Measurements from ENCODE around the gene SLC2A13.

Gene SLC2A13

DNA sequence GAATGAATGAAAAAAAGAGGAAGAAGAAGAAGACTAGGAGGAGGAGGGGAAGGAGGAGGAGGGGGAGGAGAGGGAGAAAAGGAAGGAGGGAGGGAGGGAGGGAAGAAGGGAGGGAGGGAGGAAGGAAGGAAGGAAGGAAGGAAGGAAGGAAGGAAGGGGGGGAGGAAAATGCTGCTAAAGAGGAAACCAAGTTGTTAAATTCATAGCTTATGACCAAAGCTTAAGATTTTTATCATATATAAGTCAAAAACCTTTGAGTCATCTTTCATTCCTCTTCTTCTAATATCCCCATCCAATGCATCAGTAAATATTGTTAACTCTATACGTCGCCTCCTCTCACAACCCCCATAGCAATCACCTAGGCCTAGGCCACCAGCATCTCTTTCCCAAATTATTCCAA lies 117.3 kb downstream of the SLC2A13 start:
- Histone ChIP-seq H4K12ac (ENCODE audit: low read depth, low read length) (no peak overlapping the region), H2AK5ac (ENCODE audit: low read length) (no peak overlapping the region), H3K4me3 (ENCODE audit: low read depth, low read length) (no peak overlapping the region), H4K8ac (ENCODE audit: low read depth, low read length) (no peak overlapping the region), H3K18ac (ENCODE audit: low read length) (no peak overlapping the region), H2AFZ (ENCODE audit: insufficient read depth, low read length, poor library complexity) (no peak overlapping the region), H4K91ac (ENCODE audit: low read depth, low read length) (no peak overlapping the region), H3K4me1 (ENCODE audit: control insufficient read depth in 1 of 2, insufficient read depth in 2 of 2, low read length in 2 of 2) (no peaks in the 10 kb centered on the region), H3K9me3 (ENCODE audit: insufficient read depth, low read depth, low read length) (no peaks in the 10 kb centered on the region), H3K79me1 (ENCODE audit: low read length) (no peaks in the 10 kb centered on the region), H3K79me2 (ENCODE audit: control insufficient read depth, insufficient read depth, low read length, poor library complexity) (no peaks in the 10 kb centered on the region), H3K14ac (ENCODE audit: low read length) (no peak overlapping the region), H3K27me3 (ENCODE audit: insufficient read depth, low read length) (no peaks in the 10 kb centered on the region), H2BK12ac (ENCODE audit: low read length) (no peak overlapping the region), H3K4ac (ENCODE audit: low read depth, low read length) (no peak overlapping the region), H3K23ac (ENCODE audit: low read length) (no peak overlapping the region), H3K27ac (ENCODE audit: low read depth, low read length) (no peak overlapping the region), H2BK5ac (ENCODE audit: low read depth, low read length, poor library complexity) (no peak overlapping the region), H3K4me2 (ENCODE audit: low read length) (no peak overlapping the region), H2BK120ac (ENCODE audit: insufficient read depth, low read length, poor library complexity) (no peak overlapping the region), H3K9ac (ENCODE audit: low read length) (no peak overlapping the region), H3K36me3 (ENCODE audit: control insufficient read depth in 1 of 2, insufficient read depth in 2 of 2, low read length in 2 of 2) (no peaks in the 10 kb centered on the region)
- WGBS (ENCODE audit: extremely low coverage, insufficient coverage, insufficient read length) = 100% methylated on average over 2 of the region's 2 CpGs
- no peak for DNase-seq

DNA sequence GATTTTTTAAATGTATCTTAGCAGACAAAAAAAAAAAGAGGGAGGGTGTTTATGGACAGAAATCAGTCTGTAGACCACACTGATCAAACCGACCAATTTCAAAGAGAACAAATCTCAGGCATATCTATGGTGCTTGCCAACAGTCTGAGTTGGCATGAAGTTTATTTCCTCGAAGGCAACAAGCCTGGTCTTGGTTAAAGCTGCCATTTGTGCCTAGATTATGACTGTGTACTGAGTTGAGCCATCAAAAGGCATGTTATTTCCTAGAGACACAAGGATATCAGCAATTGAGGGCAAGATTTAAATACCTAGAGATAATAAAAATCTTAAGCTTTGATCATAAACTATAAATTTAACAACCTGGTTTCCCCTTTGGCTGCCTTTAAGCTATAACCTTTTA lies 119.2 kb downstream of the SLC2A13 start:
- no peak overlapping the region for H3K4me2 ChIP-seq (ENCODE audit: low read length)
- H3K23ac ChIP-seq (ENCODE audit: low read length) = no peak overlapping the region
- no peak for DNase-seq
- H3K79me1 ChIP-seq (ENCODE audit: low read length) = no peaks in the 10 kb centered on the region
- no peak overlapping the region for H2BK5ac ChIP-seq (ENCODE audit: low read depth, low read length, poor library complexity)
- H4K91ac ChIP-seq (ENCODE audit: low read depth, low read length) = no peak overlapping the region
- H4K8ac ChIP-seq (ENCODE audit: low read depth, low read length) = no peak overlapping the region
- no peaks in the 10 kb centered on the region for H3K36me3 ChIP-seq (ENCODE audit: control insufficient read depth in 1 of 2, insufficient read depth in 2 of 2, low read length in 2 of 2)
- no peak overlapping the region for H2BK120ac ChIP-seq (ENCODE audit: insufficient read depth, low read length, poor library complexity)
- no peaks in the 10 kb centered on the region for H3K4me1 ChIP-seq (ENCODE audit: control insufficient read depth in 1 of 2, insufficient read depth in 2 of 2, low read length in 2 of 2)
- H3K4ac ChIP-seq (ENCODE audit: low read depth, low read length) = no peak overlapping the region
- H3K9ac ChIP-seq (ENCODE audit: low read length) = no peak overlapping the region
- no peak overlapping the region for H3K4me3 ChIP-seq (ENCODE audit: low read depth, low read length)
- no peaks in the 10 kb centered on the region for H3K79me2 ChIP-seq (ENCODE audit: control insufficient read depth, insufficient read depth, low read length, poor library complexity)
- H3K27ac ChIP-seq (ENCODE audit: low read depth, low read length) = no peak overlapping the region
- H3K9me3 ChIP-seq (ENCODE audit: insufficient read depth, low read depth, low read length) = no peaks in the 10 kb centered on the region
- H2BK12ac ChIP-seq (ENCODE audit: low read length) = no peak overlapping the region
- no peak overlapping the region for H2AK5ac ChIP-seq (ENCODE audit: low read length)
- no peak overlapping the region for H3K18ac ChIP-seq (ENCODE audit: low read length)
- H4K12ac ChIP-seq (ENCODE audit: low read depth, low read length) = no peak overlapping the region
- no peaks in the 10 kb centered on the region for H3K27me3 ChIP-seq (ENCODE audit: insufficient read depth, low read length)
- WGBS (ENCODE audit: extremely low coverage, insufficient coverage, insufficient read length) = no CpG with 5 or more reads among the region's 2 CpGs
- no peak overlapping the region for H3K14ac ChIP-seq (ENCODE audit: low read length)
- H2AFZ ChIP-seq (ENCODE audit: insufficient read depth, low read length, poor library complexity) = no peak overlapping the region

DNA sequence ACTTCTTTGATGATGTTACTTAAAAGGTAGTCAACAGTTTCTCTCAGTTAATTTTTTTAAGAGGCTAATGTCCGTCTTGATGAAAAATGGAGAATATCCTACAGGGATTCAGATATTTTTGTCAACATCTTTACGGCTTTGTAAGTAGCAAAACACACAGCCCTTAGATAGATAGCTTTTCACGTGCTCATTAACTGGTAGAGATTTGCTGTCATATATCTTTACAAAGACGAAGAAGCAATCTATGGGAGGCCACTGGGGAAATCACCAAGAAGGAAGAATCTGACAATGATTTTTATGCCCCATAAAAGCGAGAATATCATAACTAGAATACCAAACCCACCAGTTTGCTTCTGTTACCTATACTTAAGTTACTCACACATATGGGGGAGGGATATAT lies 121.2 kb downstream of the SLC2A13 start:
- Histone ChIP-seq H3K4me2 (ENCODE audit: low read length) (no peak overlapping the region), H3K9ac (ENCODE audit: low read length) (no peak overlapping the region), H3K27ac (ENCODE audit: low read depth, low read length) (no peak overlapping the region), H2AFZ (ENCODE audit: insufficient read depth, low read length, poor library complexity) (no peak overlapping the region), H3K18ac (ENCODE audit: low read length) (no peak overlapping the region), H2BK120ac (ENCODE audit: insufficient read depth, low read length, poor library complexity) (no peak overlapping the region), H3K14ac (ENCODE audit: low read length) (no peak overlapping the region), H4K8ac (ENCODE audit: low read depth, low read length) (no peak overlapping the region), H3K23ac (ENCODE audit: low read length) (no peak overlapping the region), H3K36me3 (ENCODE audit: control insufficient read depth in 1 of 2, insufficient read depth in 2 of 2, low read length in 2 of 2) (no peaks in the 10 kb centered on the region), H3K4me3 (ENCODE audit: low read depth, low read length) (no peak overlapping the region), H3K79me1 (ENCODE audit: low read length) (no peaks in the 10 kb centered on the region), H3K4ac (ENCODE audit: low read depth, low read length) (no peak overlapping the region), H2BK5ac (ENCODE audit: low read depth, low read length, poor library complexity) (no peak overlapping the region), H3K4me1 (ENCODE audit: control insufficient read depth in 1 of 2, insufficient read depth in 2 of 2, low read length in 2 of 2) (no peaks in the 10 kb centered on the region), H3K9me3 (ENCODE audit: insufficient read depth, low read depth, low read length) (no peaks in the 10 kb centered on the region), H2AK5ac (ENCODE audit: low read length) (no peak overlapping the region), H3K27me3 (ENCODE audit: insufficient read depth, low read length) (no peaks in the 10 kb centered on the region), H2BK12ac (ENCODE audit: low read length) (no peak overlapping the region), H4K91ac (ENCODE audit: low read depth, low read length) (no peak overlapping the region), H4K12ac (ENCODE audit: low read depth, low read length) (no peak overlapping the region), H3K79me2 (ENCODE audit: control insufficient read depth, insufficient read depth, low read length, poor library complexity) (no peaks in the 10 kb centered on the region)
- no CpG with 5 or more reads among the region's 5 CpGs for WGBS (ENCODE audit: extremely low coverage, insufficient coverage, insufficient read length)
- DNase-seq = no peak

DNA sequence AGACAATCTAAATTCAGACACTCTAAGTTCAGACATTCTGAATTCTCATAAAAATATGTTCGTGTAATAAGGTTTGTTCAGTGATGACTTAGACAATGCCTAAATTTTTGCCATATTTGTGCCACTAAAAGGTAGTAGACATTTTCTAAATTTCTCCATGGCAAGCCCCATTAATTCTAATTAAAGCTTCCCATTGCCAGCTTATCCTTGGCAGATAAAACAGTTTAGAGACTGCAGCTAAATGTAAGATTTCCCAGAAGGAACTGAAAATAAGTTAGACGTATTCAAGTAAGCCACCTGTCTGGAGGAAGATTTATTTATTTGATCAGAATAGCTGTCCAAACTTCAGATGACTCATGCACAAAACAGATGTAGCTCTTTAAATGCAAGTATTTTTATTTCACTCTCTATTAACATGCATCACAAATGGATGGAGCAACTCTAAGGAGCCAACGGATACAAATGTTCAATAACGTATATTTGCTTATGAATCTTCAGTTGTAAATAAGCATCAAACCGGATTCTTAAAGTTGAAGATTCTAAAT lies 130.4 kb downstream of the SLC2A13 start:
- Histone ChIP-seq H3K18ac (ENCODE audit: low read length) (no peak overlapping the region), H2BK5ac (ENCODE audit: low read depth, low read length, poor library complexity) (no peak overlapping the region), H3K27ac (ENCODE audit: low read depth, low read length) (no peak overlapping the region), H3K4me2 (ENCODE audit: low read length) (no peak overlapping the region), H2BK12ac (ENCODE audit: low read length) (no peak overlapping the region), H3K4me3 (ENCODE audit: low read depth, low read length) (no peak overlapping the region), H3K27me3 (ENCODE audit: insufficient read depth, low read length) (no peaks in the 10 kb centered on the region), H3K4me1 (ENCODE audit: control insufficient read depth in 1 of 2, insufficient read depth in 2 of 2, low read length in 2 of 2) (no peaks in the 10 kb centered on the region), H3K79me2 (ENCODE audit: control insufficient read depth, insufficient read depth, low read length, poor library complexity) (no peaks in the 10 kb centered on the region), H2AK5ac (ENCODE audit: low read length) (no peak overlapping the region), H3K14ac (ENCODE audit: low read length) (no peak overlapping the region), H3K9ac (ENCODE audit: low read length) (no peak overlapping the region), H3K4ac (ENCODE audit: low read depth, low read length) (no peak overlapping the region), H4K91ac (ENCODE audit: low read depth, low read length) (no peak overlapping the region), H4K8ac (ENCODE audit: low read depth, low read length) (no peak overlapping the region), H2BK120ac (ENCODE audit: insufficient read depth, low read length, poor library complexity) (no peak overlapping the region), H3K79me1 (ENCODE audit: low read length) (no peaks in the 10 kb centered on the region), H2AFZ (ENCODE audit: insufficient read depth, low read length, poor library complexity) (no peak overlapping the region), H3K23ac (ENCODE audit: low read length) (no peak overlapping the region), H3K9me3 (ENCODE audit: insufficient read depth, low read depth, low read length) (no peaks in the 10 kb centered on the region), H4K12ac (ENCODE audit: low read depth, low read length) (no peak overlapping the region), H3K36me3 (ENCODE audit: control insufficient read depth in 1 of 2, insufficient read depth in 2 of 2, low read length in 2 of 2) (no peaks in the 10 kb centered on the region)
- no peak for DNase-seq
- no CpG with 5 or more reads among the region's 5 CpGs for WGBS (ENCODE audit: extremely low coverage, insufficient coverage, insufficient read length)
